Adrenal gland (tissue), 12 donors: ENCODE results near the gene TTC3. TPM values are rescaled to one million over a fixed set of nuclear protein-coding genes. Genes with fewer than 3 reads are reported as not detected.

Source experiments
- DNase-seq, 7 donors: peaks; one replicate each; pipeline ENCODE4 v3.0.0-alpha.2; 2019 to 2020
- H3K27ac ChIP-seq, 5 donors: fragments of 200-600 bp; sonication (generic) in 4 of 5; 1 replicate in 3 of 5; 2 replicates in 2 of 5; pipeline versions ENCODE4 v1.5.1 to v1.8.0; 2016 to 2020; ENCODE audit warnings: mild to moderate bottlenecking in 1 of 5
- H3K27me3 ChIP-seq: fragments of 200-600 bp; 2 replicates; pipeline ENCODE4 v1.8.0; 2021
- H3K36me3 ChIP-seq, 2 donors: fragments of 200-600 bp; replicated peaks in 1 of 2; 1 replicate in 1 of 2; 2 replicates in 1 of 2; pipeline versions ENCODE4 v1.5.1 to v1.8.0; 2018 to 2022
- H3K4me1 ChIP-seq, 2 donors: fragments of 200-600 bp; replicated peaks in 1 of 2; 1 replicate in 1 of 2; 2 replicates in 1 of 2; pipeline versions ENCODE4 v1.5.1 to v1.8.0; 2018 to 2021
- H3K4me3 ChIP-seq, 4 donors: fragments of 200-600 bp; sonication (generic) in 3 of 4; one replicate each; pipeline ENCODE4 v1.5.1; 2016 to 2018
- H3K9me3 ChIP-seq, 3 donors: fragments of 200-600 bp; sonication (generic) in 1 of 3; replicated peaks in 1 of 3; 1 replicate in 2 of 3; 2 replicates in 1 of 3; pipeline versions ENCODE4 v1.5.1 to v1.8.0; 2016 to 2021
- POLR2A ChIP-seq, 2 donors: fragments of 450-650 bp; IDR thresholded peaks; one replicate each; pipeline ENCODE4 v1.6.1; 2017; ENCODE audit warnings: antibody characterized with exemption in 2 of 2, mild to moderate bottlenecking in 2 of 2, moderate library complexity in 1 of 2
- WGBS, 4 donors: extraction: QIAGEN DNeasy Blood & Tissue Kit in 2 of 4; methylation state at CpG; one replicate each; pipeline versions ENCODE4 v1.1.5 to v1.1.7; 2013 to 2017; 5-methylcytosine and 5-hydroxymethylcytosine counted together
- intact Hi-C, 2 donors: fragments of 100-400 bp; cut with DNase I; formaldehyde crosslinking; loops; one replicate each; pipeline versions ENCODE4 v1.14.1 to v1.15.0; 2022 to 2023
- polyA plus RNA-seq, 3 donors: library from polyadenylated mRNA; stranded (reverse); fragments of 200-250 nt in 2 of 3; fragments of 350-450 nt in 1 of 3; fragmentation: Illumina TruSeq in 1 of 3; extraction: RNeasy Lipid Tissue Mini Kit (QIAGEN cat#74804) in 1 of 3; gene quantifications; one replicate each; pipeline ENCODE4 v1.2.3, GENCODE V29; 2013 to 2014
- total RNA-seq, 9 donors: library from RNA; depleted of rRNA in 4 of 9; stranded (reverse); fragments of >200 nt in 4 of 9; fragments of 120-200 nt in 1 of 9; fragmentation: NEBNext Ultra II Directional in 1 of 9; extraction: Animal tissue kit (Norgen Biotek cat#: 25700) in 1 of 9; gene quantifications; one replicate each; pipeline versions ENCODE4 v1.1.0 to v1.2.4, GENCODE V29; 2013 to 2023
- TF ChIP-seq, protein P1 (sequence below), 6 experiments: fragments of 450-650 bp in 4 of 6; fragments of 200-600 bp in 2 of 6; sonication (generic) in 1 of 6; IDR thresholded peaks; 1 replicate in 5 of 6; 2 replicates in 1 of 6; pipeline versions ENCODE4 v1.5.1 to v1.8.0; 2016 to 2021; ENCODE audit warnings: antibody characterized with exemption in 6 of 6, mild to moderate bottlenecking in 2 of 6, moderate library complexity in 1 of 6
- donor health status: healthy with polysubstance abuse.
- donor health status: Bipolar disorder and iron deficiency.
- donor health status: DM: yes; HTN: yes; CAD: no.
- donor health status: DM: no; HTN: no; CAD: no.
- donor health status: DM: no; HTN: no; CAD: no.
- donor health status: DM: yes; HTN: yes; CAD: no.

TTC3 gene
- total and polyA plus RNA-seq, 12 donors = 37.9 to 286 (median 136) TPM

DNA sequence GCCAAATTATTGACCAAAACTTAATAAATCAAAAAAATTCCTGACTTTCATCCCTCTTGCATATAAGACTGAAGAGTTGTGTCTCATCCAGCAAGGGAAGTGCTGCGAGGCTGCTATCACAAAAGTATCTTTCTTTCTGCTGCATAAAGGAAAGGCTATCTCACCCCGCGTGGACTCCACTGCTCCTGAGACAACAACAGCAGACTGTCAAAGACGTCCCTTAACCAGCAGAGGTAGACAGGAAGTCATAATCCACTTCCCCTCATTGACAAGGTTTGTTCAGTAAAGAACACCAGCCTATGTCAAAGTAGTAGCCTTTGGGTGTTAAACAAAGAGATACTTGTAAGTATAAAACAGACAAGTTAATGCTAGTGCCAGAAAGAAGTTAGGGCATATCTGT, 164.7 kb downstream of the TTC3 start:
- intact Hi-C loops = no loop called here
- no peaks in the 10 kb centered on the region for H3K27me3 ChIP-seq
- H3K27ac ChIP-seq = no peak overlapping the region

DNA sequence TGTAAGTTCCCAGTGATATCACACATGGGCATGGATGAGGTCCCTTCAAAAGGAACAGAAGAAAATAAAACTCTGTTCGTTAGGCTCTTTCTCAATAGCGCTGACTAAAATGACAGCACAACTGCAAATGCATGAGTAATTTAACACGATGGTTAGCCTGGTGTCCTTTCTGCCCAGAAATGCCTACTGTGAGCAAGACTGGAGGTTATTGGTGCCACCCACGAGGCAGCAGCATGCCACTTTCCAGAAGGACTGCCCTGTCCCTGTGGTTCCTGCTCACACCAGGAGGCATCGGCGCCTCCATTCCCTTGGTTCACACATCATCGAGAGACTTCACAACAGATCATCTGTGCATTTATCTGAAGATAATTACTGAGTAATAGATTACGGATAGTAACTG, 167.9 kb downstream of the TTC3 start:
- no peaks in the 10 kb centered on the region for H3K9me3 ChIP-seq
- no peak overlapping the region for H3K4me3 ChIP-seq
- H3K27me3 ChIP-seq = no peaks in the 10 kb centered on the region
- TF ChIP-seq POLR2A (IDR thresholded peaks at IDR 0.05) = no peak
- TF ChIP-seq, protein P1, sequence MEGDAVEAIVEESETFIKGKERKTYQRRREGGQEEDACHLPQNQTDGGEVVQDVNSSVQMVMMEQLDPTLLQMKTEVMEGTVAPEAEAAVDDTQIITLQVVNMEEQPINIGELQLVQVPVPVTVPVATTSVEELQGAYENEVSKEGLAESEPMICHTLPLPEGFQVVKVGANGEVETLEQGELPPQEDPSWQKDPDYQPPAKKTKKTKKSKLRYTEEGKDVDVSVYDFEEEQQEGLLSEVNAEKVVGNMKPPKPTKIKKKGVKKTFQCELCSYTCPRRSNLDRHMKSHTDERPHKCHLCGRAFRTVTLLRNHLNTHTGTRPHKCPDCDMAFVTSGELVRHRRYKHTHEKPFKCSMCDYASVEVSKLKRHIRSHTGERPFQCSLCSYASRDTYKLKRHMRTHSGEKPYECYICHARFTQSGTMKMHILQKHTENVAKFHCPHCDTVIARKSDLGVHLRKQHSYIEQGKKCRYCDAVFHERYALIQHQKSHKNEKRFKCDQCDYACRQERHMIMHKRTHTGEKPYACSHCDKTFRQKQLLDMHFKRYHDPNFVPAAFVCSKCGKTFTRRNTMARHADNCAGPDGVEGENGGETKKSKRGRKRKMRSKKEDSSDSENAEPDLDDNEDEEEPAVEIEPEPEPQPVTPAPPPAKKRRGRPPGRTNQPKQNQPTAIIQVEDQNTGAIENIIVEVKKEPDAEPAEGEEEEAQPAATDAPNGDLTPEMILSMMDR (IDR thresholded peaks at IDR 0.05) = no peak
- peaks cover 0 to 14% of the 10 kb centered on the region in 2 donors for H3K36me3 ChIP-seq
- intact Hi-C loops = no loop called here
- DNase-seq = no peak
- no peaks in the 10 kb centered on the region for H3K4me1 ChIP-seq
- WGBS, 4 donors = 81 to 99% (median 89%) methylated on average over 7 to 8 of the region's 8 CpGs
- no peak overlapping the region for H3K27ac ChIP-seq

More for the DNA sequence above, 164.7 kb downstream of the TTC3 start:
- no peak for DNase-seq
- 59 to 83% (median 66%) methylated on average over 4 of the region's 4 CpGs for WGBS, 4 donors
- Histone ChIP-seq H3K4me3 (no peak overlapping the region), H3K9me3 (no peaks in the 10 kb centered on the region), H3K36me3 (peaks cover 0 to 22% of the 10 kb centered on the region in 2 donors), H3K4me1 (no peaks in the 10 kb centered on the region)
- TF ChIP-seq POLR2A (IDR thresholded peaks at IDR 0.05) = no peak

DNA sequence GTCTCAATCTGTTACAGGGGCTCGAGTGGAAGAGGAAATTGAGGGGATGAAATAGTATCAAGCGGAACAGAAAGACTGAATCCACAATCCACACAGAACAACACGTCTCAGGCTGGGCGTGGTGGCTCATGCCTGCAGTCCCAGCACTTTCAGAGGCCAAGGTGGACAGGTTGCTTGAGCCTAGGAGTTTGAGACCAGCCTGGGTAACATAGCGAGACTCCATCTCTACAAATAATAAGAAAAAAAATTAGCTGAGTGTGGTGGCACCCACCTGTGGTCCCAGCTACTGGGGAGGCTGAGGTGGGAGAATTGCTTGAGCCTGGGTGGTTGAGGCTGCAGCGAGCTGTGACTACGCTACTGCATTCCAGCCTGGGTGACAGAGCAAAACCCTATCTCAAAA, 168.4 kb downstream of the TTC3 start:
- 78 to 89% (median 84%) methylated on average over 7 of the region's 7 CpGs for WGBS, 4 donors
- Histone ChIP-seq H3K27ac (no peak overlapping the region), H3K4me3 (no peak overlapping the region), H3K36me3 (peaks cover 0 to 14% of the 10 kb centered on the region in 2 donors), H3K9me3 (no peaks in the 10 kb centered on the region), H3K27me3 (no peaks in the 10 kb centered on the region), H3K4me1 (no peaks in the 10 kb centered on the region)
- intact Hi-C loops = no loop called here
- no peak for DNase-seq
- TF ChIP-seq POLR2A (IDR thresholded peaks at IDR 0.05) = no peak
- TF ChIP-seq, protein P1 (IDR thresholded peaks at IDR 0.05) = no peak

DNA sequence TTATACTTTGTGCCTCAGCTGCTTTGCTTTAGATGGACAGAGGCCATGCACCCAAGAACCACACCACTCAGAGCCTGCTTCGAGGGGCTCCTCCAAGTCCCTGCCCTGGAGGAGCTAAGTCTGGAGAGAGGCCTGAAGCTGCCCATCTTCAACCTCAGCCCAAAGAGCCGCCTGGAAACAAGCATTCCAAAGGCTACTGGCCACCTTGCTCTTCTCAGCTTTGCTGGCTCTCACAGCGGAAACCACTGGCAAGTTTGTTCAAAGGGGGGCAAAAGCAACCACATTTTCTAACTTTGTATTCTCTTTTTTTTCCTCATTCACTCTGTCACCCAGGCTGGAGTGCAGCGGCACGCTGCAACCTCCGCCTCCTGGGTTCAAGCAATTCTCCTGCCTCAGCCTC, 170.9 kb downstream of the TTC3 start:
- WGBS, 4 donors = 90 to 97% (median 96%) methylated on average over 5 to 6 of the region's 6 CpGs
- DNase-seq = no peak

More for the DNA sequence above, 170.9 kb downstream of the TTC3 start:
- H3K4me1 ChIP-seq = no peaks in the 10 kb centered on the region
- intact Hi-C loops = no loop called here
- no peak overlapping the region for H3K27ac ChIP-seq
- no peaks in the 10 kb centered on the region for H3K27me3 ChIP-seq
- no peak for TF ChIP-seq POLR2A (IDR thresholded peaks at IDR 0.05)
- TF ChIP-seq, protein P1 (IDR thresholded peaks at IDR 0.05) = no peak
- peaks cover 0 to 2% of the 10 kb centered on the region in 2 donors for H3K36me3 ChIP-seq
- H3K4me3 ChIP-seq = no peak overlapping the region
- no peaks in the 10 kb centered on the region for H3K9me3 ChIP-seq
